ENCODE results near the gene PMM2.

DNA sequence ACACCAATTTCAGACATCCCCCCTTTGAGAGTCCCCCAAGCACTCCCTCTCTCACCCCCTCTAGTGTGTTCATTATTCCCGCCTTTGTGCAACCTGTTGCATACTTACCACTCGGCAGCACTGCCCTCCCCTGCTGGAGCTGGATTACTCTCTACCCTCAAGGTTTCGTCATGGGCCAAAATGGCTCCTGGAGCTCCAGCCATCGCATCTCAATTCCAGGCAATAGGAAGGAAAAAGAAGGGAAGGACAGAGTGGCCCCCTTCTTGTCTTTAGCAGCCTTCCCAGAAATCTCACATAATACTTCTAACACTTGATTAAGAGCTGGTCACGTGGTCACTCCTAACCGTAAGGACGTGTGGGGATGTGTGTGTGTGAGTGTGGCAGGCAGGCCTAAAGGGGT, 20.4 kb upstream of the PMM2 start:
- TF ChIP-seq, protein P1, sequence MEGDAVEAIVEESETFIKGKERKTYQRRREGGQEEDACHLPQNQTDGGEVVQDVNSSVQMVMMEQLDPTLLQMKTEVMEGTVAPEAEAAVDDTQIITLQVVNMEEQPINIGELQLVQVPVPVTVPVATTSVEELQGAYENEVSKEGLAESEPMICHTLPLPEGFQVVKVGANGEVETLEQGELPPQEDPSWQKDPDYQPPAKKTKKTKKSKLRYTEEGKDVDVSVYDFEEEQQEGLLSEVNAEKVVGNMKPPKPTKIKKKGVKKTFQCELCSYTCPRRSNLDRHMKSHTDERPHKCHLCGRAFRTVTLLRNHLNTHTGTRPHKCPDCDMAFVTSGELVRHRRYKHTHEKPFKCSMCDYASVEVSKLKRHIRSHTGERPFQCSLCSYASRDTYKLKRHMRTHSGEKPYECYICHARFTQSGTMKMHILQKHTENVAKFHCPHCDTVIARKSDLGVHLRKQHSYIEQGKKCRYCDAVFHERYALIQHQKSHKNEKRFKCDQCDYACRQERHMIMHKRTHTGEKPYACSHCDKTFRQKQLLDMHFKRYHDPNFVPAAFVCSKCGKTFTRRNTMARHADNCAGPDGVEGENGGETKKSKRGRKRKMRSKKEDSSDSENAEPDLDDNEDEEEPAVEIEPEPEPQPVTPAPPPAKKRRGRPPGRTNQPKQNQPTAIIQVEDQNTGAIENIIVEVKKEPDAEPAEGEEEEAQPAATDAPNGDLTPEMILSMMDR (IDR thresholded peaks at IDR 0.05): no peak
- TF ChIP-seq POLR2A (IDR thresholded peaks at IDR 0.05): no peak

All from adrenal gland (tissue), 5 donors.